Neural progenitor cell (in vitro differentiated cells): Measurements from ENCODE around the gene FAM9A. TPM values are rescaled to one million over a fixed set of nuclear protein-coding genes. Genes with fewer than 3 reads are reported as not detected.
"Not testable (repeated sequence)": the region's sequence is repeated elsewhere in the genome, so short reads cannot be mapped to it uniquely, and the experiment has no call there.

ENCODE experiments used
- DNase-seq: peaks from one replicate; pipeline ENCODE4 v3.0.0-alpha.2; 2016; ENCODE audit warnings: low spot score
- H2AFZ ChIP-seq: fragments of 200-600 bp; sonication (generic); replicated peaks from 2 replicates; pipeline ENCODE4 v1.6.1; 2016; ENCODE audit warnings: antibody characterized with exemption
- H3F3A ChIP-seq: fragments of 200-600 bp; sonication (generic); 2 replicates; pipeline ENCODE4 v1.6.1; 2016; ENCODE audit warnings: antibody characterized with exemption, low read depth
- H3K27ac ChIP-seq: fragments of 200-600 bp; sonication (generic); 2 replicates; pipeline ENCODE4 v1.5.1; 2016; ENCODE audit warnings: mild to moderate bottlenecking
- H3K27me3 ChIP-seq: fragments of 200-600 bp; sonication (generic); 2 replicates; pipeline ENCODE4 v1.6.1; 2016; ENCODE audit warnings: mild to moderate bottlenecking, moderate library complexity
- H3K36me3 ChIP-seq: fragments of 200-600 bp; sonication (generic); 2 replicates; pipeline ENCODE4 v1.5.1; 2016
- H3K4me1 ChIP-seq: fragments of 200-600 bp; sonication (generic); 2 replicates; pipeline ENCODE4 v1.6.1; 2016; ENCODE audit warnings: mixed run types
- H3K4me2 ChIP-seq: fragments of 200-600 bp; sonication (generic); 2 replicates; pipeline ENCODE4 v1.6.1; 2016
- H3K4me3 ChIP-seq: fragments of 200-600 bp; sonication (generic); 2 replicates; pipeline ENCODE4 v1.5.1; 2016
- H3K79me2 ChIP-seq: fragments of 200-600 bp; sonication (generic); 2 replicates; pipeline ENCODE4 v1.6.1; 2016; ENCODE audit warnings: low read depth
- H3K9ac ChIP-seq: fragments of 200-600 bp; sonication (generic); 2 replicates; pipeline ENCODE4 v1.6.1; 2016
- H3K9me3 ChIP-seq: fragments of 200-600 bp; sonication (generic); 2 replicates; pipeline ENCODE4 v1.5.1; 2016; ENCODE audit warnings: low read depth
- H4K20me1 ChIP-seq: fragments of 200-600 bp; sonication (generic); 2 replicates; pipeline ENCODE4 v1.6.1; 2016; ENCODE audit warnings: low read depth
- H3K27ac Mint-ChIP-seq: 3 replicates; pipeline ENCODE4 v1.8.0; 2021; ENCODE audit warnings: mixed read lengths
- H3K27me3 Mint-ChIP-seq: 2 replicates; pipeline ENCODE4 v1.8.0; 2022; ENCODE audit warnings: low read depth, mild to moderate bottlenecking, inconsistent platforms, moderate library complexity, mixed read lengths; ENCODE audit not compliant: insufficient read depth
- H3K36me3 Mint-ChIP-seq: 3 replicates; pipeline ENCODE4 v1.8.0; 2021; ENCODE audit warnings: mixed read lengths
- H3K4me1 Mint-ChIP-seq: 3 replicates; pipeline ENCODE4 v1.8.0; 2021; ENCODE audit warnings: mixed read lengths
- H3K4me3 Mint-ChIP-seq: 3 replicates; pipeline ENCODE4 v1.8.0; 2021; ENCODE audit warnings: mild to moderate bottlenecking, moderate library complexity, mixed read lengths
- H3K9me3 Mint-ChIP-seq: 3 replicates; pipeline ENCODE4 v1.8.0; 2020; ENCODE audit warnings: mixed read lengths
- EZH2 ChIP-seq: fragments of 200-600 bp; sonication (generic); IDR thresholded peaks from 2 replicates; pipeline ENCODE4 v1.6.1; 2017; ENCODE audit warnings: antibody characterized with exemption, mild to moderate bottlenecking, moderate library complexity
- EZH2phosphoT487 ChIP-seq: fragments of 200-600 bp; sonication (generic); IDR thresholded peaks from 2 replicates; pipeline ENCODE4 v1.6.1; 2017; ENCODE audit warnings: antibody characterized with exemption
- total RNA-seq: library from RNA; depleted of rRNA; stranded (reverse); fragments of >200 nt; gene quantifications from 2 replicates; pipeline ENCODE4 v1.2.3, GENCODE V29; 2015; ENCODE audit warnings: low replicate concordance
- TF ChIP-seq, protein P1 (sequence below): fragments of 200-600 bp; sonication (generic); IDR thresholded peaks from 2 replicates; pipeline ENCODE4 v1.5.1; 2017; ENCODE audit warnings: antibody characterized with exemption, mild to moderate bottlenecking

The FAM9A gene
- total RNA-seq, 1 donor from 2014 or later = not detected

DNA sequence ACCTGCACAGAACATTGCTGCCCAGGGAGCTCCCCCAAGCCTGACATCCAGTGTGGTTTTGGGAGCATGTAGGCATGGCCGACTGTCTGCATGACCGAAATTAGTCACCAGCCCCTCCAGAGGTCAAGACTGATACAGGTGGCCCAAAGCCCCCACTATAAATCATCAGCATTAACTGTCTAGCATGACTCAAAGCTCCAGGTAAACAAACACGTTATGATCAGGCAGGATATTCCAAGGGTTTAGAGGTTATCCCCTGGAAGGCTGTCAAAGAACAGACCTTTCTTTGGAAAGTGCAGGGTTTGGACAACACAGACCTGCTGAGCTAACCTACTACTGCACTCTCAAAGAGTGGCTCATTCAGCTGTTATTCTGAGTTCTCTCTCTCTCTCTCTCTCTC, 2.1 kb upstream of the FAM9A start:
- Histone ChIP-seq H3K36me3 (no peaks in the 10 kb centered on the region), H3K4me3 (no peak overlapping the region), H4K20me1 (no peaks in the 10 kb centered on the region), H3K27ac (no peak overlapping the region), H3K79me2 (no peaks in the 10 kb centered on the region), H2AFZ (no peak overlapping the region), H3F3A (no peaks in the 10 kb centered on the region), H3K4me1 (no peaks in the 10 kb centered on the region), H3K9me3 (no peaks in the 10 kb centered on the region), H3K9ac (no peak overlapping the region), H3K27me3 (no peaks in the 10 kb centered on the region), H3K4me2 (no peak overlapping the region)
- no peak overlapping the region for H3K4me3 Mint-ChIP-seq
- TF ChIP-seq, protein P1, sequence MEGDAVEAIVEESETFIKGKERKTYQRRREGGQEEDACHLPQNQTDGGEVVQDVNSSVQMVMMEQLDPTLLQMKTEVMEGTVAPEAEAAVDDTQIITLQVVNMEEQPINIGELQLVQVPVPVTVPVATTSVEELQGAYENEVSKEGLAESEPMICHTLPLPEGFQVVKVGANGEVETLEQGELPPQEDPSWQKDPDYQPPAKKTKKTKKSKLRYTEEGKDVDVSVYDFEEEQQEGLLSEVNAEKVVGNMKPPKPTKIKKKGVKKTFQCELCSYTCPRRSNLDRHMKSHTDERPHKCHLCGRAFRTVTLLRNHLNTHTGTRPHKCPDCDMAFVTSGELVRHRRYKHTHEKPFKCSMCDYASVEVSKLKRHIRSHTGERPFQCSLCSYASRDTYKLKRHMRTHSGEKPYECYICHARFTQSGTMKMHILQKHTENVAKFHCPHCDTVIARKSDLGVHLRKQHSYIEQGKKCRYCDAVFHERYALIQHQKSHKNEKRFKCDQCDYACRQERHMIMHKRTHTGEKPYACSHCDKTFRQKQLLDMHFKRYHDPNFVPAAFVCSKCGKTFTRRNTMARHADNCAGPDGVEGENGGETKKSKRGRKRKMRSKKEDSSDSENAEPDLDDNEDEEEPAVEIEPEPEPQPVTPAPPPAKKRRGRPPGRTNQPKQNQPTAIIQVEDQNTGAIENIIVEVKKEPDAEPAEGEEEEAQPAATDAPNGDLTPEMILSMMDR = no peak
- no peak for TF ChIP-seq EZH2phosphoT487
- TF ChIP-seq EZH2 = no peak
- H3K9me3 Mint-ChIP-seq = no peaks in the 10 kb centered on the region
- H3K27me3 Mint-ChIP-seq = no peaks in the 10 kb centered on the region
- no peaks in the 10 kb centered on the region for H3K4me1 Mint-ChIP-seq
- no peak overlapping the region for H3K27ac Mint-ChIP-seq
- DNase-seq = no peak
- H3K36me3 Mint-ChIP-seq = no peaks in the 10 kb centered on the region

DNA sequence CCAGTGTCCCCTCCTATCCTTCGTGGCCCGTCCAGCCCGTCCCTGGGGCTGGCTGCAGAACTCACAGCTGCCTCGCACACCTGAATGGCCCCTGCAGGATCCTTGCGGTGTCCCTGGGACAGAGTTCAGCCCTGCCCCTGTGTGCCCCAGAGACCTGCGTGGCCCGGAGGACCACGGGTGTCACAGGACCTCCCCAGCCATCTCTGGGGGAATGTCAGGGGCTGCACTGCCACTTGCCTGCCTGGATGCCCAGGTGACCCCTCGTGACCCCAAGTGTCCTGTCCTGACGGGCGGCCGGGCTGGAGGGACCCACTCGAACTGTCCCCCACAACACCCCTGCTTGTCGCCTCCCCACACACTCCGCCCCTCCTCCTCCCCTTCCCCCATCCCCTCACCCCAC, 832 bp downstream of the FAM9A start:
- H3K27ac ChIP-seq, DNase-seq, H3F3A ChIP-seq, H3K4me3 Mint-ChIP-seq, H3K36me3 ChIP-seq, H3K27me3 ChIP-seq, H3K4me1 Mint-ChIP-seq, H3K9ac ChIP-seq, H2AFZ ChIP-seq, H3K36me3 Mint-ChIP-seq, H3K79me2 ChIP-seq, H3K9me3 Mint-ChIP-seq, H3K27me3 Mint-ChIP-seq, H4K20me1 ChIP-seq, H3K4me2 ChIP-seq, H3K4me3 ChIP-seq, H3K9me3 ChIP-seq, H3K27ac Mint-ChIP-seq, H3K4me1 ChIP-seq: not testable (repeated sequence)

DNA sequence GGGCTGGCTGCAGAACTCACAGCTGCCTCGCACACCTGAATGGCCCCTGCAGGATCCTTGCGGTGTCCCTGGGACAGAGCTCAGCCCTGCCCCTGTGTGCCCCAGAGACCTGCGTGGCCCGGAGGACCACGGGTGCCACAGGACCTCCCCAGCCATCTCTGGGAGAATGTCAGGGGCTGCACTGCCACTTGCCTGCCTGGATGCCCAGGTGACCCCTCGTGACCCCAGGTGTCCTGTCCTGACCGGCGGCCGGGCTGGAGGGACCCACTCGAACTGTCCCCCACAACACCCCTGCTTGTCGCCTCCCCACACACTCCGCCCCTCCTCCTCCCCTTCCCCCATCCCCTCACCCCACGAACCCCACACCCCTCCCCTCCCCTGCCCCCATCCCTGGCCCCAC, 1.9 kb downstream of the FAM9A start:
- H3K36me3 Mint-ChIP-seq, H3K4me3 Mint-ChIP-seq, H4K20me1 ChIP-seq, H2AFZ ChIP-seq, H3K27me3 ChIP-seq, H3K27me3 Mint-ChIP-seq, H3F3A ChIP-seq, H3K9ac ChIP-seq, H3K9me3 Mint-ChIP-seq, H3K27ac ChIP-seq, H3K9me3 ChIP-seq, DNase-seq, H3K4me3 ChIP-seq, H3K79me2 ChIP-seq, H3K4me1 ChIP-seq, H3K36me3 ChIP-seq, H3K4me1 Mint-ChIP-seq, H3K27ac Mint-ChIP-seq, H3K4me2 ChIP-seq: not testable (repeated sequence)

DNA sequence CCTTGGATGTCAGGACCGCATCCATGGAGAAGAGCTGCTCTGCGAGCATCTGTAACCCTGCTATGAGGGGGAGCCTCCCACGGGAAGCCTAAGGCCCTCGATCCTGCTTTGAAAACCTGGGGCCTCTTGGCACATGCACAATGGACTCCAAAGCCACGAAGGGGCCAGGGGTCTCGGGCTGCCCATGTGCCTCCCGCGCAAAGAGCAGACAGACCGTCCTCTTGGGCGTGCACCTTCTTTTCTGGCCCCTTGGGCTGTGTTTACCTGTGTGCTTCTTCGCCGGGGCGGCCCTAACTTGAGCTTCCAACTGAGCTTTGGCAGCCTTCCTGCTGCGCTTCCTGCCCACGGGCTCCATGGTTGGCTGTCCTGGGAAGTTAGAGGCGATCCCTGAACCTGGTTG, 2.5 kb downstream of the FAM9A start:
- not testable (repeated sequence) for H3K9me3 ChIP-seq, H3K27ac Mint-ChIP-seq, H3K27me3 ChIP-seq, H3K27ac ChIP-seq, H4K20me1 ChIP-seq, H3F3A ChIP-seq, H3K36me3 ChIP-seq, H3K4me3 ChIP-seq, H3K4me2 ChIP-seq, H3K9ac ChIP-seq, H2AFZ ChIP-seq, H3K36me3 Mint-ChIP-seq, H3K4me3 Mint-ChIP-seq, H3K79me2 ChIP-seq, H3K9me3 Mint-ChIP-seq, H3K27me3 Mint-ChIP-seq, DNase-seq, H3K4me1 Mint-ChIP-seq, H3K4me1 ChIP-seq

DNA sequence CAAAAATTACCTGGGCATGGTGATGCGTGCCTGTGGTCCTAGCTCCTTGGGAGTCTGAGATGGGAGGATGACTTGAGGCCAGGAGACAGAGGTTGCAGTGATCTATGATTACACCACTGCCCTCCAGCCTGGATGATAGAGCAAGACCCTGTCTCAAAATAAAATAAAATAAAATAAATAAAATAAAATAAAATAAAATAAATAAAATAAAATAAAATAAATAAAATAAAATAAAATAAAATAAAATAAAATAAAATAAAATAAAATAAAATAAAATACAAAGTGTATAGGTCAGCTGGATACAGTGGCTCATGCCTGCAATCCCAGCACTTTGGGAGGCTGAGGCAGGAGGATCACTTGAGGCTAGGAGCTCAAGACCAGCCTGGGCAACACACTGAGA, 14.1 kb downstream of the FAM9A start:
- H4K20me1 ChIP-seq, H3K27me3 Mint-ChIP-seq, H3K79me2 ChIP-seq, H3K9me3 ChIP-seq, H3K4me1 Mint-ChIP-seq, H3K4me1 ChIP-seq, DNase-seq, H3K9ac ChIP-seq, H3K4me2 ChIP-seq, H2AFZ ChIP-seq, H3K27me3 ChIP-seq, H3K9me3 Mint-ChIP-seq, H3K27ac ChIP-seq, H3K4me3 ChIP-seq, H3K36me3 ChIP-seq, H3F3A ChIP-seq, H3K36me3 Mint-ChIP-seq, H3K4me3 Mint-ChIP-seq, H3K27ac Mint-ChIP-seq: not testable (repeated sequence)
